GM18873 (cell line): ENCODE measurements around the gene RORC.
A peak's percentile ranks its signal among the peaks of the same experiment; 100 is the strongest.
"Not testable (repeated sequence)": the region's sequence is repeated elsewhere in the genome, so short reads cannot be mapped to it uniquely, and the experiment has no call there.

Source experiments
- ATAC-seq: cut with Tn5 transposase; IDR thresholded peaks from one replicate; pipeline ENCODE4 v1.9.1; 2021; ENCODE audit warnings: mild to moderate bottlenecking, moderate library complexity, moderate number of reproducible peaks; ENCODE audit not compliant: unreplicated experiment, low FRiP score

The RORC gene

GRCh38 chr1:151780736-151781135, 50.9 kb downstream of the RORC start:
- not testable (repeated sequence) for ATAC-seq

GRCh38 chr1:151779852-151780251, 51.8 kb downstream of the RORC start:
- no peak for ATAC-seq

GRCh38 chr1:151777317-151777716, 54.3 kb downstream of the RORC start:
- ATAC-seq = no peak

GRCh38 chr1:151776665-151777062, 54.9 kb downstream of the RORC start:
- ATAC-seq = no peak

- ATAC-seq = no peak
Observed at GRCh38 chr1:151775894-151776664, 55.5 kb downstream of the RORC start.

GRCh38 chr1:151774256-151774922, 57.2 kb downstream of the RORC start:
- no peak for ATAC-seq

- ATAC-seq = no peak
Observed at GRCh38 chr1:151773702-151774101, 57.9 kb downstream of the RORC start.

GRCh38 chr1:151769270-151769669, 62.3 kb downstream of the RORC start:
- not testable (repeated sequence) for ATAC-seq

GRCh38 chr1:151768351-151769066, 63.1 kb downstream of the RORC start:
- not testable (repeated sequence) for ATAC-seq

GRCh38 chr1:151763990-151764389, 67.6 kb downstream of the RORC start:
- no peak for ATAC-seq

- ATAC-seq = peak; percentile 77
Observed at GRCh38 chr1:151762941-151763921, 68.4 kb downstream of the RORC start, which contains the start of gene MRPL9. MRPL9 (minus strand) TSS chr1:151763496; CDS start chr1:151763479, 17 bp downstream.

GRCh38 chr1:151760597-151761385, 70.8 kb downstream of the RORC start:
- ATAC-seq = no peak

- no peak for ATAC-seq
Observed at GRCh38 chr1:151759241-151759640, 72.4 kb downstream of the RORC start.

GRCh38 chr1:151756291-151756690, 75.3 kb downstream of the RORC start:
- ATAC-seq = no peak
